RWPE1 (cell line): ENCODE measurements around the gene EMSY.
A peak's percentile ranks its signal among the peaks of the same experiment; 100 is the strongest.

ENCODE experiments used
- CTCF ChIA-PET: fragments of 350-600 bp; sonication (Branson Sonifier 250); formaldehyde crosslinking; extraction: SDS; loops from one replicate; lab custom pipeline; 2021; lab: Yijun Ruan, JAX
- POLR2A ChIA-PET: fragments of 400-600 bp; formaldehyde crosslinking; extraction: SDS; loops from one replicate; lab custom pipeline; 2020; ENCODE audit warnings: antibody characterized with exemption; ENCODE audit not compliant: low non-redundant PET; lab: Yijun Ruan, JAX
- DNase-seq: peaks from one replicate; pipeline ENCODE4 v3.0.0; 2012; ENCODE audit warnings: low spot score
- H3K27ac ChIP-seq: fragments of 450-650 bp; 2 replicates; pipeline ENCODE4 v1.5.1; 2017
- TF ChIP-seq, protein P1 (sequence below): fragments of 450-650 bp; conservative IDR thresholded peaks from 2 replicates; pipeline ENCODE4 v1.5.1; 2017; ENCODE audit warnings: low read depth, mild to moderate bottlenecking

Gene EMSY

GRCh38 chr11:76426660-76427059 lies 18.2 kb upstream of the EMSY start:
- ChIA-PET CTCF (no interaction called here), POLR2A (no interaction called here)
- no peak for DNase-seq

DNA sequence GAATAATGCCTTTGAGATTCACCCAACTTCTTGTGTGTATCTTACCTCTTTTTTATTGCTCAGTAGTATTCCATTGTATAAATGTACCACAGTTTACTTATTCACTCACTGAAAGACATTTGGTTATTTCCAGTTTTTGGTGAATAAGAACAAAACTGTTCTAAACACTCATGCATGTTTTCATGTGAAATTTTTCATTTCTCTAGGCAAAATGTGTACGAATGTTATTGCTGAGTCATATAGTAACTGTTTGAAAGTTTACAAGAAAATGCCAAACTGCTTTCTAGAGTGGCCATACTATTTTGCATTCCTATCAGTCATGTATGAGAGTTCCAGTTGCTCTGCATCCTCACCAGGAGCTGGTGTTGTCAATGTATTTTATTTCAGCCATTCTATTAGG lies 8.8 kb upstream of the EMSY start:
- POLR2A ChIA-PET = no interaction called here
- no peak overlapping the region for H3K27ac ChIP-seq
- TF ChIP-seq, protein P1, sequence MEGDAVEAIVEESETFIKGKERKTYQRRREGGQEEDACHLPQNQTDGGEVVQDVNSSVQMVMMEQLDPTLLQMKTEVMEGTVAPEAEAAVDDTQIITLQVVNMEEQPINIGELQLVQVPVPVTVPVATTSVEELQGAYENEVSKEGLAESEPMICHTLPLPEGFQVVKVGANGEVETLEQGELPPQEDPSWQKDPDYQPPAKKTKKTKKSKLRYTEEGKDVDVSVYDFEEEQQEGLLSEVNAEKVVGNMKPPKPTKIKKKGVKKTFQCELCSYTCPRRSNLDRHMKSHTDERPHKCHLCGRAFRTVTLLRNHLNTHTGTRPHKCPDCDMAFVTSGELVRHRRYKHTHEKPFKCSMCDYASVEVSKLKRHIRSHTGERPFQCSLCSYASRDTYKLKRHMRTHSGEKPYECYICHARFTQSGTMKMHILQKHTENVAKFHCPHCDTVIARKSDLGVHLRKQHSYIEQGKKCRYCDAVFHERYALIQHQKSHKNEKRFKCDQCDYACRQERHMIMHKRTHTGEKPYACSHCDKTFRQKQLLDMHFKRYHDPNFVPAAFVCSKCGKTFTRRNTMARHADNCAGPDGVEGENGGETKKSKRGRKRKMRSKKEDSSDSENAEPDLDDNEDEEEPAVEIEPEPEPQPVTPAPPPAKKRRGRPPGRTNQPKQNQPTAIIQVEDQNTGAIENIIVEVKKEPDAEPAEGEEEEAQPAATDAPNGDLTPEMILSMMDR = no peak
- CTCF ChIA-PET = no interaction called here
- no peak for DNase-seq

More at GRCh38 chr11:76426660-76427059, 18.2 kb upstream of the EMSY start:
- H3K27ac ChIP-seq = no peak overlapping the region
- TF ChIP-seq, protein P1 = no peak

DNA sequence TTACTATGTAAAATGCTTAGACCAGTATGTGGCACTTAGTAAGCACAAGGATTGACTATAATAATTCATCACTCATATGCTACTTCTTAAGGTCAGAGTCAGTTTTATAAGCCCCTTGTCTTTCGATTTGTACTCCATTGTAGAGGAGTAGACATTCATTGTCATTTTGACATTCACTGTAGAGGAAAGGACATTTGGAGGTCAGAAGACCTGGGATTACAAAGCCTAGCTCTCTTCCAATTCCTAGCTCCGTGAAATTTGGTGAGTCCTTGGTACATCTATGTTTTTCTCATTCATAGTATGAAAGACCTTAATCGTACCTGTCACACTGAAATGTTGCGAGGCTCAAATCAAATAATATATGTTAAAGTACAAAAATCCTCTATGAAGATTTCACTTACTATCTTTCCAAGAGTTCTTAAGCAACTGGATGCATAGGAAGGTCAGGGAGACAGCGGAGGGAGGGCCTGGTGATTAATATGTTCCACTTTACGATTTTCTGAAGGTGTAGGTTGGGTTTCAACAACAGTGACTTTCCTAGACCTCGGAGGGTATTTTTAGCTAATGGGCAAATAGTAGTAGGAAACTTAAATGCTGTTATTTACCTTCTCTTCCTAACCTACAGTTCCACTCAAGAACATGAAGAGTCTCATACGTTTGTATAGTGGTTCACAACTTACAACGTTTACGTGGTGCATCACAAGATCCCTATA lies 1.4 kb upstream of the EMSY start:
- TF ChIP-seq, protein P1 = no peak
- ChIA-PET CTCF (no interaction called here), POLR2A (no interaction called here)
- no peak overlapping the region for H3K27ac ChIP-seq
- peak; percentile 27 for DNase-seq

DNA sequence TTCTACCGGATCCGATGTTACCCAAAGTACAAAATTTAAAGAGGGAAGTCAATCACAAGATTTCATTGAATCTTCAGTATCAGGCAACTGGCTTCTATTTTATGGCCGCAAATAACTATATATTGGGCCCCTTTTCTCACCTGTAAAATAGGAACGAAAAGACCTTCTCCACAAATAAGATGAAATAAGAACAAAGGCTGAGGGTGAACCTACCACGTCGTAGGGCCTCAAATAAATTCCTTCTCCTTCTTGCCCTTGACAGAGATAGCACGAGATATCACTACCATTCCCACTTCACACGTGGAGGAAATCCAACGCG lies 794 bp upstream of the EMSY start:
- peak overlapping the region; percentile 85 for H3K27ac ChIP-seq
- no peak for DNase-seq
- ChIA-PET POLR2A (no interaction called here), CTCF (no interaction called here)
- TF ChIP-seq, protein P1 = no peak

GRCh38 chr11:76445121-76446084 lies 585 bp downstream of the EMSY start:
- TF ChIP-seq, protein P1 = no peak
- peak; percentile 89 for DNase-seq
- ChIA-PET POLR2A (interaction anchor here (0.6 kb wide), 1 partner anchor 221 kb away, joined by 3 read pairs; no protein-coding TSS in a partner anchor), CTCF (interaction anchor here (0.8 kb wide), 1 partner anchor 52 kb away, joined by 3 read pairs; no protein-coding TSS in a partner anchor)
- peak overlapping the region; percentile 85 for H3K27ac ChIP-seq

DNA sequence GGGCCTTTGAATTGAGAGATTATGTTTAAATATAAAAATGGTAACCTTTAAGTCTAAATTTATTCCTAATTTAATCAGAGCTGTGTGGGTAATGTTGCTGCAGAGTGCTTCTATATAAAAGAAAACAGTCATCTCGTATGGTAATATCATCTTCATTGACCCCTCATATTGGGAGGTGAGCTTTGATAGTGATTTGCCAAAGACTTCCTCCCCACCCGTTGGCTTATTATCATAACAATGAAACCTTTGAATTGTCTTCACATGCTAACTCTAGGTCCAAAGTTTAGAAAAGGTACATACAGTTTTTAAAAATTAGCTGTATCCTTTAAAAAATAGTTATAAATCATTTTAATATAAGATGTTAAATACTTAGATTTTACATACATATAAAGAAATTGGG lies 3.7 kb downstream of the EMSY start:
- POLR2A ChIA-PET = no interaction called here
- CTCF ChIA-PET = no interaction called here
- TF ChIP-seq, protein P1 = no peak
- no peak overlapping the region for H3K27ac ChIP-seq
- no peak for DNase-seq
